GM04504 (cell line): ENCODE results near the gene TXNDC2.

Experiments used
- DNase-seq: peaks from one replicate; pipeline ENCODE4 v3.0.0-alpha.2; 2012; ENCODE audit warnings: low read depth

The TXNDC2 gene

GRCh38 chr18:9933865-9934264, 48.1 kb downstream of the TXNDC2 start:
- no peak for DNase-seq

GRCh38 chr18:9934274-9934673, 48.5 kb downstream of the TXNDC2 start:
- no peak for DNase-seq
